CD4-positive, alpha-beta T cell treated with Interleukin-17A for 4 hours (primary cell): ENCODE results near the gene NR2C2.
A peak's percentile ranks its signal among the peaks of the same experiment; 100 is the strongest.

Experiments
- DNase-seq: peaks from one replicate; pipeline ENCODE4 v3.0.0-alpha.2; 2020; ENCODE audit warnings: mixed read lengths

Gene NR2C2

DNA sequence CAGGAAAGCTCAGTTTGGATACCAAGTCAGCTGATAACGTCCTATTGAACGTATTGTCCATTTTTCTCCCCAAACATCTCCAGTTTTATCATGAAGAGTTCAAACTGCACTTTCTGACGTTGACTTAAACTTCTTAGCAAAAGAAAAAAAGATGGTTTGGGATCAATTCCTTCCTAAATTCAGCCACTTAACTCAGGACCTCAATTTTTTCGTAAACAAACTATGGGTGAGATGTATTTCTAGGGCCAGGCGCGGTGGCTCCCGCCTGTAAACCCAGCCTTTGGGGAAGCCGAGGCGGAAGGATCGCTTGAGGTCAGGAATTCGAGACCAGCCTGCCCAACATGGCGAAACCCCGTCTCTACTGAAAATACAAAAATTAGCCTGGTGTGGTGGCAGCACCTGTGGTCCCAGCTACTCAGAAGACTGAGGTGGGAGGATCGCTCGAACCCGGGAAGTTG is 118.2 kb downstream of the NR2C2 start:
- DNase-seq, result no peak

GRCh38 chr3:15066467-15066866 is 119.1 kb downstream of the NR2C2 start:
- no peak for DNase-seq

GRCh38 chr3:15069441-15069840 is 122.1 kb downstream of the NR2C2 start:
- no peak for DNase-seq

GRCh38 chr3:15071699-15072098 is 124.3 kb downstream of the NR2C2 start:
- DNase-seq, result no peak

GRCh38 chr3:15074500-15074899 is 127.1 kb downstream of the NR2C2 start:
- no peak for DNase-seq

GRCh38 chr3:15079091-15079490 is 131.7 kb downstream of the NR2C2 start:
- no peak for DNase-seq

DNA sequence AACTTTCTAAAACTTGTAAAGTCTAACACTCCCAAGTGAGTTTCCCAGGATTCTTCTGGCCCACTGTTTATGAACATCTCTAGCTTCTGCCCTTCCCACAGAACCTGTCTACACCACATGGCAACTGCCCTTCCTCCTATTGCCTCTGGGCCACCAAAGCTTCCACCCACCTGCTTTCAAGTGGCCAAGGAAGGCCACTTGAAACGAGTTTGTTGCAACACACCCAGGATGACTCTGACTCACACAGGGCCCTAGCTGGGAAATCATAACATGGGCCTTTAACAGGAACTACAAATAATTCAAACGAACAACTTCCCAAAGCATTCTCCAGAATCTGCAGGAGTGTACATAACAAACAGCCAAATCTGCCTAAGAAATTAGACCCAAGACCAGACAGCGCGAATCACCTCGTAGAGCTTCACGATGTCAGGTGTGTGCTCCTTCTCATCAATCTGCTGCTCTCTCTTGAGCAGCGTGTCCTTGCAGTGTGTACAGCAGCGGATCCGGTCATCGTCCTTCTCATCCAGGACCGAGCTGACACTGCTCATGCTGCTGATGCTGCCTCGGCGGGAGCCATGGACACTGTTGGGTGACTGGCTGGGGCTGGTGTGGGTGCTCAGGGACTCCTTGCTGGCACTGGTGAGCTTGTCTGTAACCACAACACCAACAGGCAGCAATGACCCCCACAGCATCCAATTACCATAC is 134.7 kb downstream of the NR2C2 start:
- DNase-seq, result no peak

DNA sequence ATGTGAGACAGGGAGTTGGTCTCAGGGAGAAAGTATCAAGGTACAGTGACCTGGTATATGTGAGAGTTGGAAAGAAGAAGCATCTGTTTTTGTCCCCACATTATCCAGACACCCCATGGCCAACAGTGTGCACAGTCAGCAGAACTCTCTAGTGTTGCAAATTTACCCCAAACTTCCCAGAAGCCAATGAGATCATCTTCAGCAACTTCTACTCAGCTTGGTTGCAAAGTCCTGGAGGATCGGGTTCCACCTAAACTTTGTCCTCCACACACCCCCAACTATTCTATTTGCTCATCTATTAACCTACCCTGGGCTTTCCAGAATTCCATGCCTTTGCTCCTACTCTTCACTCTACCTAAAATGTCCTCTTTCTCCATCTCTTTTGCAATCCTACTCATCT is 135.9 kb downstream of the NR2C2 start:
- no peak for DNase-seq

GRCh38 chr3:15086263-15086662 is 138.9 kb downstream of the NR2C2 start:
- DNase-seq, result no peak

DNA sequence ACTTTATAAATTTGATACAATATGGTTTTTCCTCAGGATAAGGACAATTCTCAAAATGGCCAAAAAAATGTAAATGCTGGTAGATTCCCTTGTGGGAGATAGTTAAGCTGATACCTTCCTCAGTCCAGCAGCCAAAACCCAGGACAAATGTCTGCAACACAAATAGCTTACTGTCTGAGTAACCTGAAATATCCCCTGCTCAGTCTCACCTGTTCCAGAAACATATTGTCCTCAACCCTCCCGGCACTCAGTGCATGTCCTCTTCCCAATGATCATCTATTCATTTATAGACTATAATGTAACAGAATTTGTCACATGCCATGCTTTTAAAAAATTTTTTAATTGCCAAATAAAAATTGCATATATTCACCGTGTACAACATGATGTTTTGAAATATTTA is 139.3 kb downstream of the NR2C2 start:
- no peak for DNase-seq

DNA sequence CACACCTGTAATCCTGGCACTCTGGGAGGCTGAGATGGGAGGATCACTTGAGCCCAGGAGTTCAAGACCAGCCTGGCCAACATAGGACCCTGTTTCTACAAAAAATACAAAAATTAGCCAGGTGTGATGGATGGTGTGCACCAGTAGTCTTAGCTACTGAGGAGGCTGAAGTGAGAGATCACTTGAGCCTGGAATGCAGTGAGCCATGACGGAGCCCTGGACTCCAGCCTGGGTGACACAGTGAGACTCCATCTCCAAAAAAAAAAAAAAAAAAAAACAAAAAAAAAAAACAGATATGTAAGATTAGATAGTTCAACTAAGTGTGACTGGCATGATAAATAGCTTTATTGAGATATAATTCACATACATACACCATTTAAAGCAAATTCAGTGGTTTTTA is 141.8 kb downstream of the NR2C2 start:
- DNase-seq, result no peak

DNA sequence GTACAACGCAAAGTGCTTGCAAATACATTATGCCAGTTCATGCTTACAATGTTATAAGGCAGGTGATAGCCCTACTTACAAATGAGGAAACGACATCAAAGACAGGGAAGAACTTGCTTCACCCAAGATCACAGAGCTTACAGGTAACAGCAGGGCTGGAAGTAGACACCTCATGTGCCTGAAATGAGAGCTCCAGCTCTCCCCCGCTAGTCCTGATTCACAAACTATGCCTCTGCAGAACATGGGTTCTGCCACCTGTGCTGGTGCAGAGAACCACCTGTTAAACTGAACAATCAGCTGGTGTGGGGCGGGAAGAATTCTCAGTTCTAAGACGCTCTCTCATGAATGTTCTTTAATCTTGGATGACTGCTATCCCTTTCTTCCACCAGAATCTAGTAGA is 144.2 kb downstream of the NR2C2 start:
- no peak for DNase-seq

DNA sequence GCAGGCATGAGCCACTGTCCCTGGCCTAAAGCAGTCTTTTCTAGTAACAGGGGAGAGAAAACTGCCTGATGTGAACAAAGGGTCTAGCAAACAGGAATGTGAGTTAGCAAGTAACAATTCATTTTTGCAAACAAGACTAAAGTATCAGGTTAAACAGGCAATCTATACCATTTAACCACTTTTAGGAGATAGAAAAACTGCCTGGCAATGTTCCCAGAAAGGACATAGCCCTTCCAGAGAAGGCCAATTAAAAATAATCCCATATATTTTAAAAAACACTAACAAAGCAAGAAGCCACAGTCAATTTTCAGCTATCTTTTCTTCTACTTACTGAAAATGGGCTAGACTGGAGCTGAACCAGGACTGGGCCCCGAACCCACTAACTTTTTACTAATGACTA is 145.3 kb downstream of the NR2C2 start:
- no peak for DNase-seq

GRCh38 chr3:15094187-15094875 is 146.9 kb downstream of the NR2C2 start:
- DNase-seq, result no peak

DNA sequence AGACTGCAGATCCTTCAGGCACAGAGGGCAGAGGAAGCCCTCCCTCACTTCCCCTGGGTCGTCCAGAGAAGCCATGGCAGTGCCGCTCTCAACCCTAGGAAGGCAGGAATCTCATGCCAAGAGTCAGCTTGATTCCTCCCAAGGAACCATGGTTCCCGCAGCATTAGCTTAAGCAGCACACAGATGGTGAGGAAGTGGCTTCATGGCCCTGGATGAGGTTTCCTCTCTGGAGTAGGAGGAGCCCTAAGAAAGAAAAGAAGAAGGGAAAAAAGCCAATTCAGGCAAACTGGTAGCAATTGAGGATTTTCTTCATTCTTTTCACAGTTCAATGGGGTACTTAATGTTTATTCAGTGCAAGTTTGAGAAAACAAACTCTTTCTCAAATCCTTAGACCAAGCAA is 148.7 kb downstream of the NR2C2 start:
- no peak for DNase-seq

- DNase-seq, result peak; percentile 18
Measured at GRCh38 chr3:15097891-15098290, 150.5 kb downstream of the NR2C2 start.
